OCI-LY7 (cell line): ENCODE data around the gene KHDC4.
"Not testable (repeated sequence)": the region's sequence is repeated elsewhere in the genome, so short reads cannot be mapped to it uniquely, and the experiment has no call there.

Experiments
- CTCF ChIP-seq: fragments of 200-600 bp; sonication (generic); conservative IDR thresholded peaks from 2 replicates; pipeline ENCODE4 v1.5.1; 2014; ENCODE audit warnings: mild to moderate bottlenecking, antibody characterized with exemption, low read length, moderate library complexity, mixed read lengths
- EZH2phosphoT487 ChIP-seq: fragments of 200-600 bp; sonication (generic); IDR thresholded peaks from 2 replicates; pipeline ENCODE4 v1.6.1; 2018; ENCODE audit warnings: low read depth, borderline replicate concordance, mild to moderate bottlenecking, mixed run types, antibody characterized with exemption, low read length, moderate library complexity, mixed read lengths

GRCh38 chr1:155896476-155896875 is 37.7 kb downstream of the KHDC4 start:
- not testable (repeated sequence) for TF ChIP-seq CTCF, EZH2phosphoT487
